ENCODE data around the gene SPATS2.

The SPATS2 gene

GRCh38 chr12:49476091-49476490 lies 108.8 kb downstream of the SPATS2 start:
- DNase-seq, result no peak

DNA sequence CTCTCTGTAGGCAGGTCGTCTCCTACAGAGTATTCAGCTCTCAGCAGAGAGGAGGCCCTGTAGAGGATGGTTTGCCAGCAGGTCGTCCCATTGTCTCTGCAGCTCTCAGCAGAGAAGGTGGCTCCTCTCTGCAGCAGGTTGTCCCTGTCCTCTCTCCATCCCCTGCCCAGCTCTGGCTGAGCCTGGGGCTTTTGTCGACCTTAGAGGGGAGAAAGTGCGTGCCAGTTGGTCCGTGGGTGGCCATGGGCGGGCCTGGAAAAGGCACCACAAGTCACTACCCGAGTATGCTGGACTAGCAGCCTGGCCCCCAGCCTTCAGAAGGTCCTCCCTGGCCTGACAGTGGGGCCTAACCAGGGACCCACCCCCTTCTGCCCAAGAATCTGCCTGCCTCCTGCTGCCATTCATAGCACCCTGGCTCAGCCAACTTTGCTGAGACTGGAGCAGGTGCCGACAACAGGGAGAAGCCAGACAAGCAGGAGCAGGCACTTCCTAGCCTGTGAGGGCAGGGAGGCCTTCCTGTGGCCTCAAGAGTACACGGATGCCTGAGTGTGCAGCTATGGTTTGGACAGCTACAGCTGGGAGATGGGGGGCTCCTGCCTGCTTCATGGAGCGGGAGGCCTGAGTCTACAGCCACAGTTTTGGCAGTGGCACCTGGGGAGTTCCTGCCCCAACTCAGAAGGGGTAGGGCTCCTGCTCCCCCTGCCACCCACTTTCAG lies 111.8 kb downstream of the SPATS2 start:
- DNase-seq, result no peak

GRCh38 chr12:49482095-49483051 lies 115.1 kb downstream of the SPATS2 start:
- peak; percentile 10 to 33 for DNase-seq

GRCh38 chr12:49483619-49484018 lies 116.4 kb downstream of the SPATS2 start:
- DNase-seq, result no peak

DNA sequence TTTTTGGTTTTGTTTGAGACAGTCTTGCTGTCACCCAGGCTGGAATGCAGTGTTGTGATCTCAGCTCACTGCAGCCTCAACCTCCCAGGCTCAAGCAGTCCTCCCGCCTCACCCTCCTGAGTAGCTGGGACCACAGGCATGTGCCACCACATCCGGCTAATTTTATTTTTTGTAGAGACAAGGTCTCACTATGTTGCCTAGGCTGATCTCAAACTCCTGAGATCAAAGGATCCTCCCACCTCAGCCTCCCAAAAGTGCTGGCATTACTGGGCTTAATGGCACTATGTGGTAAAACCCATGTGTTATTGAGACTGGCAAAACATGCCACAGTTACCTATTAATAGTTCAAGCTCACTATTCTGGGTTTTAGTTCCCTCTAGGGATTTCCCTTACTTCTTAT lies 120.3 kb downstream of the SPATS2 start:
- no peak for DNase-seq

- no peak for DNase-seq
These were observed 121.9 kb downstream of the SPATS2 start for GRCh38 chr12:49489154-49489553.

DNA sequence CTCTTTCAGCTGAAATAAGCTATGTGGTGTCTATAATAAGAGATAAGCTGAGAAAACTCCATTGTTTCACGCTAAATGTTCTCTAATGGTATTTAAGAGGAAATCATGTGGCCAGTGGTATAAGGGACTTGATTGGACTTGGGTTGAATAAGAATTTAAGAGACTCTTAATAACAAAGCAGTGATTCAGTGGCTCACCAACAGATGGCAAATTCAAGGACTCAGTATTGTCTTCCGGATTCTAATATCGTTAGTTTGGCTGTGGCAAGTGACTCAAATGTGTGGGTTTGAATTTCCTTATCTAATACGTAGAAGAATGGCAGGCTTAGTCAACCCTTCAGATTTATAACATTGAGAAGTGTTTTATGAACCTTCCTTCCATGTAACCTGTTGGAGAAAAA lies 122.5 kb downstream of the SPATS2 start:
- no peak for DNase-seq

DNA sequence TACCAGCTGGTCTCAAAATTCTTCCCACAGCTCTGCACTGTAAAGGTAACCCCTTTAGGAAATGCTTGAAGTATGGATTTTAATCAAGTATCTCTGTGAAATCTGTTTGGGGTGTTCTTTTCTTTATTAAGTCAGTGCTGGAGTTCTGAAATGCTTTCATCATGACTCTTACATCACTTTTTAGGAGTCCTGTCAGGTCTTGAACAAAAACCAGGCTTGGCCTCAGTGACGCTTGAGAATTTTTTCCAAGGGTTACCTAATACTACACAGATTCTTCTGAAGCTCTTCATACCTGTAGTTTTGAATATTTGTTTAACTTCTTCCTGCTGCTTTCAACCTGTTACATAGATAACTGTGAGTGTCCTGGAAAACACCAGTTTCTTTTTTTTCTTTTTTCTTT lies 124.6 kb downstream of the SPATS2 start:
- DNase-seq, result no peak

- DNase-seq, result no peak
These were observed 126.6 kb downstream of the SPATS2 start for GRCh38 chr12:49493900-49494299.

- DNase-seq, result no peak
These were observed 129.4 kb downstream of the SPATS2 start for GRCh38 chr12:49496417-49497360.

DNA sequence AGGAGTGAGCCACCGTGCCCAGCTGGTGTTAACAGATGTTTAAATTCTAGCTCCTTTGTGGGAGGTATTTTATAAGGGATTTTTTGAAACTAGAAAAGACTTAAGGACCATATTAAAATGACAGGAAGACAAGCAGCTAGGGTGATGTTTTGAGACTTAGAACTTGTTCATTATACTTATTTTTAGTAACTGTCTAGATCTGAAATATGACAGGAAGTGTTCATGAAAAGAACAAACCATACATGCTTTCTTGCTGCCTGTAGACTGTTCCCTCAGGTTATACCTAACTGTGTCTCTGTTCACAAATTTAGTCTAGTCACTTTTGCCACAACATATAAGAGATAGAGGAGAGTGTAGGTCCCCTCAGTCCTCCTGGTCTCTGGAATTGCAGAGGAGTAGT lies 134.6 kb downstream of the SPATS2 start:
- no peak for DNase-seq

DNA sequence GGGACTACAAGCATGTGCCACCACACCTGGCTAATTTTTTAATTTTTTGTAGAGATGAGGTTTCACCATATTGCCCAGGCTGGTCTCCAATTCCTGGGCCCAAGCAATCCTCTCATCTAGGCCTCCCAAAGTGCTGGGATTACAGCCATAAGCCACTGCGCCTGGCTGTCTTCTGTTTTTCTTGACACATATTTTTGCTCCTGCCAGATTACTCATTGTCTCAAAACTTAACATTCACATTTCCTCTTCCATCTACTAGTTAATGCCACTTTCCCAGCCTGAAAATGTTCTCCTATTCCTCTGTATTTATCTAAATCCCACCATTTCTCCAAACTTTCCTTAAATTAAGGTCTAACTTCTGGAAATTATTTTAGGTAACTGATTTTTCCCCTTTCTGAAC lies 135.3 kb downstream of the SPATS2 start:
- DNase-seq, result no peak

GRCh38 chr12:49503674-49504180 lies 136.5 kb downstream of the SPATS2 start:
- DNase-seq, result no peak

DNA sequence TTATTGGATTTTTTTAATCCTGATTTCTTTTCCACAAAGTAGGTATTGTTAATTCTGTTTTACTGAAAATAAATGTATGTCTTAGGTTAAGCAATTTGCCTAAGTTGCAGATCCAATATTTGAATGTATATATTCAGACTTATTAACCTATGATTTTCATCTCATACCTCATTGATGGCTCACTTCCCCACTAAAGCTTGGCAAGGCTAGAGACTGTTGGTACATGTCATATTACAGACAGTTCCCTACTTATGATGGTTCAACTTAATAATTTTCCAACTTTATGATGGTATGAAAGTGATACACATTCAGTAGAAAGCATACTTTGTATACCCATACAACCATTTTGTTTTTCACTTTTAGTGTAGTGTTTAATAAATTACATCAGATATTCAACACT lies 138.4 kb downstream of the SPATS2 start:
- no peak for DNase-seq

DNA sequence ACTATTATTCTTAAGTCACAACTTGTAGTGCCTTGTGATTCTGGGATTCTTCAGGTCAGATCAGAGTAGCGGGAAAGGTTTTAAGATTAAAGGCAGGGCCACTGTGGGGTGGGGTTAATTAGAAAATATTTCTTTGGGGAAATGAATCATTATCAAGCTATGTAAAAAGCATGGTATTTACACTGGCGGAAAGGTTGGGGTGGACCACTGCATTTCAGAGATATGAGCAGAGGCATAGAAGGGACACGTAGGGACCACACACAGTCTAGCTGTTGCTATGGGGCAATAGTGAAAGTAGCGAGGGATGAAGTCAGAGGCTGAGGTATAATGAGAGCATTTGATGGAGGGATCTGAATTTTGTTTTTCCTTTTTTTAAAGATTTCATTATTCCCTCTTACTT lies 139.9 kb downstream of the SPATS2 start:
- no peak for DNase-seq

DNA sequence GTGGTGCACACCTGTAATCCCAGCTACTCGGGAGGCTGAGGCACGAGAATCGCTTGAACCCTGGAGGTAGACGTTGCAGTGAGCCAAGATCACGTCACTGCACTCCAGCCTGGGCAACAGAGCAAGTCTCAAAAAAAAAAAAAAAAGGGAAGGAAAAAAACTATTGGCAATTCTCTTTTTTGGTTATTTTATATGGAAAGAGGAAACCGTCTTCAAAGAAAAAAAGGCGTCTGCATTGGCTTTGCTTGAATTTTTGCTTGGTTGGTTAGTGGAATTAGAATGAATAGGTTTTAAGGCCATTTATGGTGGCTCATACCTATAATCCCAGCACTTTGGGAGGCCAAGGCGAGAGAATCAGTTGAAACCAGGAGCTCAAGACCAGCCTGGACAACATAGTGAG lies 142.4 kb downstream of the SPATS2 start:
- DNase-seq, result peak; percentile 33 to 52

GRCh38 chr12:49511410-49511809 lies 144.1 kb downstream of the SPATS2 start:
- DNase-seq, result no peak

GRCh38 chr12:49512546-49512945 lies 145.3 kb downstream of the SPATS2 start:
- no peak for DNase-seq

- no peak for DNase-seq
These were observed 148.0 kb downstream of the SPATS2 start for GRCh38 chr12:49515266-49515665.

GRCh38 chr12:49518914-49519573 lies 151.8 kb downstream of the SPATS2 start:
- no peak for DNase-seq

DNA sequence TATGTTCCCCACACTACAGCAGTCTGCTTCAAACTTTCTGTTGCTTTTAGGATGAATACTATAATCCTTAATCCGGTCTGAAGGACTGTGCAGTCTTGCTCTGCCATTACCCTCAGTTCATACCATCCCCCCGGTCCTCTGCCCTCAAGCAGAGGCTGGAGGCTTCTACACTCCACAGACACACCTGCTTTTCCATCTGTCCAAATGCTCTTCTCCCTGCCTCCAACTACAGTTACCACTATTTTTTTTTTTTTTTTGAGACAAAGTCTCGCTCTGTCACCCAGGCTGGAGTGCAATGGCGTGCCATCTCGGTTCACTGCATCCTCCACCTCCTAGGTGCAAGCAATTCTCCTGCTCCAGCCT lies 152.3 kb downstream of the SPATS2 start:
- no peak for DNase-seq

DNA sequence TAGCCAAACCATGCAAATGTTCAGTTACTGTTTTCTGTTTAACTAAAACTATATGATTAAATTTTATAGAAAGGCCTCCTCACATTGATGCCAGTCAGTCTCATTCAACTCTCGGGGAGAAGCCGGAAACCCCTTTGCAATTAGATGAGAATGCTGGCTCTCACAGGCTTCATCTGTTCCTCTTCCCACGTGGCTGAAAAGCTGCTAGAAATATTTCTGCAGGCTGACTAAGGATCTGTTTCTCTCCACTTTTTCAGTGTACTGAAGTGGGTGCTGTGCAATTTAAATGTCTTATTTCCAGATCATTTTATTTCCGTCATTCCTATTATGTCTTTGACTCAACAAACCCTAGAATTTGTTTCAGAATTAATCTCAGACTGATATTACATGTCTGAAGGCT lies 154.1 kb downstream of the SPATS2 start:
- no peak for DNase-seq

All from inflammatory macrophage treated with lipopolysaccharide for 1 hour (primary cell).